Measurements from ENCODE around the gene DFFA.
A peak's percentile ranks its signal among the peaks of the same experiment; 100 is the strongest.

DFFA gene

DNA sequence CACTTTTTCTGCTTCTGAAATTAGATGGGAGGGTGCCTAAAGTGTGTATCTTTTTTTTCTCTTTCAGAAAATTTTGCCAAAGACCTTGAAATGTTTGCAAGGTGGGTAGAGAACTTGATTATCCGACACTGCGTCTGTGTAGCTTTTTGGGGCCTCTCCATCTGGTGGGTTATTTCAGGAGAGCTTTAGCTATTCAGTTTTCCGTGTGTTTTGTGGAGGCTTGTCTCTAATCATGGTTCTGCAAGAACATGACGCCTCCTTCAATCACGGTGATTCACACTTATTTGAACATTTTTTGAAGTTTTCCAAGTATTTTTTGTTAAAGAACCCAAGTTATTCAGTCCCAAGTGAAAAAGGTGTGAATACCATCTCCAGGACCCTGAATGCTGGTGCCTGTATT is 37.7 kb downstream of the DFFA start:
- no peak overlapping the region for H3K27ac ChIP-seq
- TF ChIP-seq CTCF (IDR thresholded peaks at IDR 0.05), result no peak

DNA sequence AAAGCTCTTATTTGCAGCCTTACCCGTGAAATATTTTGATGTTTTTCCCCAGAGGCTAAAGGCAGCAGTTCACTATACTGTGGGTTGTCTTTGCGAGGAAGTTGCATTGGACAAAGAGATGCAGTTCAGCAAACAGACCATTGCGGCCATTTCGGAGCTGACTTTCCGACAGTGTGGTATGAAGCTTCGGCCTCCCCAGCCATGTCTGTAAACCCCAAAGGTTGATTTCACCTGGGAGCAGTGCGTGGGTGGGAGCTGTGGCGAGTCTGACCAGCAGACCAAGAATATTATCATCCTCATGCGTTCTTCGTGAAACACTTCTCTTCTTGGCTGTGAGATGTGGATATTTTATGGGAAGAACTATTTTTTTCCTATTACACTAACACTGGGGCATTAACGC is 38.5 kb downstream of the DFFA start:
- TF ChIP-seq ZFX (IDR thresholded peaks at IDR 0.05; ENCODE audit: borderline replicate concordance), result no peak
- no peak for TF ChIP-seq CTCF (IDR thresholded peaks at IDR 0.05)

GRCh38 chr1:10432910-10433700 is 39.2 kb downstream of the DFFA start:
- H3K27ac ChIP-seq, result no peak overlapping the region
- no peak for TF ChIP-seq CTCF (IDR thresholded peaks at IDR 0.05)
- TF ChIP-seq ZFX (IDR thresholded peaks at IDR 0.05; ENCODE audit: borderline replicate concordance), result no peak

More for the DNA sequence above, 38.5 kb downstream of the DFFA start:
- no peak overlapping the region for H3K27ac ChIP-seq

- peak overlapping the region; percentile 78 for H3K27ac ChIP-seq
- TF ChIP-seq CTCF (IDR thresholded peaks at IDR 0.05) (no peak), ZFX (IDR thresholded peaks at IDR 0.05; ENCODE audit: borderline replicate concordance) (no peak)
Measured at GRCh38 chr1:10431070-10431730, 41.1 kb downstream of the DFFA start.

DNA sequence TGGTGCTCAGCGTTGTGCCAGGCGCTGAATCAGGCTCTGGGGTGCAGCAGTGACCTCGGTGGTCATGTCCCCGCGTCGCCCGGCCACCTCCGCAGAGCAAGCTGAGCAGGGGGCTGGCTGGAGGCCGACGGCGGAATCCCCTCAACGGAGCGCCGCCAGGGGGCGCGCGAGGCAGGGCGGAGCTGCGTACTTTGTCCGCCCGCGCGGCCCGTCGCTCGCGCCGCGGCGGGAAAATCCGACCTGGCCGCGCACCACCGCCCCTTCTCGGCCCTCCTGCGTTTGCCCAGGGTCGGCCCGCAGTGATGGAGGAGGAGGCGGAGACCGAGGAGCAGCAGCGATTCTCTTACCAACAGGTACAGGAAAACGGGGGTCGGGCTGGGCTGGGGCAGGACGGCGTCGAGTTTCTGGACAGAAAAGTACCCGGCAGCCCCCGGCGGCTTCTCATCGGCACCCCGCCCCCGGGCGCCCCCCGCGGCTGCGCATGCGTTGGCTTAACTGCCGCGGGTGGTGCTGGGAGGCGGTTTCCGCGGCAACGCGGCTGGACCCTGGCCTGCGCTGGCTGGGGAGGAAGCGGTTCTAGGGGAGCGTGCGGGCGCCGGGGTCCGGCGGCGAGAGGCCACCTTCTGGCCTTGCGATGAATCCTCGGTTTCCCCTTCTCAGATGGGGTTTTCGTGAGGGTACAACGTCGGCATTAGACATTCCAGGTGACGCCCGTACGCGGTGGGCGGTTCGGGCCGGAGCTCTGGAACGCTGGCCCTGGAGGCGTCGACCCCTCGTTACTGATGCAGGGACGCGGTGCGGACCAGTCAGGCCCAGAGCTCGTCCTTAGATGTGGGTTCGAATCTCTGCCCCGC is 41.9 kb downstream of the DFFA start, which contains the start of gene CENPS:
TSS of gene CENPS (plus strand) at position 218 of the 854 bp plus-strand sequence. CDS start at position 303, 85 bp downstream.
- peak within 1 kb of the TSS; percentile 78 for H3K27ac ChIP-seq
- TF ChIP-seq ZFX (IDR thresholded peaks at IDR 0.05; ENCODE audit: borderline replicate concordance), result no peak
- peak; percentile 97 for TF ChIP-seq CTCF (IDR thresholded peaks at IDR 0.05)

GRCh38 chr1:10429868-10430215 is 42.5 kb downstream of the DFFA start:
- peak overlapping the region; percentile 78 for H3K27ac ChIP-seq
- TF ChIP-seq ZFX (IDR thresholded peaks at IDR 0.05; ENCODE audit: borderline replicate concordance), result no peak
- TF ChIP-seq CTCF (IDR thresholded peaks at IDR 0.05), result no peak
